Mesothelial cell of epicardium (in vitro differentiated cells): ENCODE data around the gene PDS5A. TPM values are rescaled to one million over a fixed set of nuclear protein-coding genes. Genes with fewer than 3 reads are reported as not detected.
"Not testable (repeated sequence)": the region's sequence is repeated elsewhere in the genome, so short reads cannot be mapped to it uniquely, and the experiment has no call there.

Experiments used
- DNase-seq, 2 experiments: peaks; one replicate each; pipeline ENCODE4 v3.0.0; 2021; ENCODE audit warnings: low spot score in 2 of 2; ENCODE audit not compliant: unreplicated experiment in 2 of 2
- H3K27ac Mint-ChIP-seq: 2 replicates; pipeline ENCODE4 v1.8.0; 2021; ENCODE audit warnings: mixed read lengths
- H3K27me3 Mint-ChIP-seq: 2 replicates; pipeline ENCODE4 v1.8.0; 2021; ENCODE audit warnings: low read depth, mixed read lengths
- H3K36me3 Mint-ChIP-seq: 2 replicates; pipeline ENCODE4 v1.8.0; 2021; ENCODE audit warnings: mixed read lengths
- H3K4me1 Mint-ChIP-seq: 2 replicates; pipeline ENCODE4 v1.8.0; 2021; ENCODE audit warnings: mixed read lengths
- H3K4me3 Mint-ChIP-seq: 2 replicates; pipeline ENCODE4 v1.8.0; 2021; ENCODE audit warnings: mild to moderate bottlenecking, moderate library complexity, mixed read lengths
- H3K9me3 Mint-ChIP-seq: 2 replicates; pipeline ENCODE4 v1.8.0; 2021; ENCODE audit warnings: mixed read lengths
- total RNA-seq: library from RNA; stranded (reverse); gene quantifications from 3 replicates; pipeline ENCODE4 v1.2.1, GENCODE V29; 2021
- TF ChIP-seq, protein P1 (sequence below): fragments of 200-600 bp; sonication (generic); IDR thresholded peaks from one replicate; pipeline ENCODE4 v1.5.0; 2021; ENCODE audit warnings: antibody characterized with exemption; ENCODE audit not compliant: unreplicated experiment

The PDS5A gene
- total RNA-seq, 1 donor from 2014 or later: 86.6 TPM

GRCh38 chr4:39947417-39947816 lies 30.3 kb downstream of the PDS5A start:
- peaks cover 5% of the 10 kb centered on the region for H3K4me1 Mint-ChIP-seq
- TF ChIP-seq, protein P1, sequence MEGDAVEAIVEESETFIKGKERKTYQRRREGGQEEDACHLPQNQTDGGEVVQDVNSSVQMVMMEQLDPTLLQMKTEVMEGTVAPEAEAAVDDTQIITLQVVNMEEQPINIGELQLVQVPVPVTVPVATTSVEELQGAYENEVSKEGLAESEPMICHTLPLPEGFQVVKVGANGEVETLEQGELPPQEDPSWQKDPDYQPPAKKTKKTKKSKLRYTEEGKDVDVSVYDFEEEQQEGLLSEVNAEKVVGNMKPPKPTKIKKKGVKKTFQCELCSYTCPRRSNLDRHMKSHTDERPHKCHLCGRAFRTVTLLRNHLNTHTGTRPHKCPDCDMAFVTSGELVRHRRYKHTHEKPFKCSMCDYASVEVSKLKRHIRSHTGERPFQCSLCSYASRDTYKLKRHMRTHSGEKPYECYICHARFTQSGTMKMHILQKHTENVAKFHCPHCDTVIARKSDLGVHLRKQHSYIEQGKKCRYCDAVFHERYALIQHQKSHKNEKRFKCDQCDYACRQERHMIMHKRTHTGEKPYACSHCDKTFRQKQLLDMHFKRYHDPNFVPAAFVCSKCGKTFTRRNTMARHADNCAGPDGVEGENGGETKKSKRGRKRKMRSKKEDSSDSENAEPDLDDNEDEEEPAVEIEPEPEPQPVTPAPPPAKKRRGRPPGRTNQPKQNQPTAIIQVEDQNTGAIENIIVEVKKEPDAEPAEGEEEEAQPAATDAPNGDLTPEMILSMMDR: no peak
- no peaks in the 10 kb centered on the region for H3K9me3 Mint-ChIP-seq
- peak overlapping the region; percentile 14 for H3K27ac Mint-ChIP-seq
- peaks cover 3% of the 10 kb centered on the region for H3K36me3 Mint-ChIP-seq
- H3K27me3 Mint-ChIP-seq: no peaks in the 10 kb centered on the region
- no peak for DNase-seq
- no peak overlapping the region for H3K4me3 Mint-ChIP-seq

- not testable (repeated sequence) for H3K27me3 Mint-ChIP-seq, H3K36me3 Mint-ChIP-seq, DNase-seq, H3K4me3 Mint-ChIP-seq, H3K4me1 Mint-ChIP-seq, H3K9me3 Mint-ChIP-seq, H3K27ac Mint-ChIP-seq
Observed at GRCh38 chr4:39944245-39944644, 33.5 kb downstream of the PDS5A start.

- Mint-ChIP-seq H3K36me3 (peaks cover 5% of the 10 kb centered on the region), H3K4me1 (peaks cover 5% of the 10 kb centered on the region), H3K27ac (no peak overlapping the region), H3K4me3 (no peak overlapping the region), H3K27me3 (no peaks in the 10 kb centered on the region), H3K9me3 (no peaks in the 10 kb centered on the region)
- no peak for DNase-seq
- TF ChIP-seq, protein P1: no peak
Observed at GRCh38 chr4:39942507-39942906, 35.2 kb downstream of the PDS5A start.

- no peak for DNase-seq
- peaks cover 7% of the 10 kb centered on the region for H3K36me3 Mint-ChIP-seq
- no peaks in the 10 kb centered on the region for H3K9me3 Mint-ChIP-seq
- no peaks in the 10 kb centered on the region for H3K27me3 Mint-ChIP-seq
- TF ChIP-seq, protein P1: no peak
- no peak overlapping the region for H3K4me3 Mint-ChIP-seq
- H3K4me1 Mint-ChIP-seq: peaks cover 9% of the 10 kb centered on the region
- H3K27ac Mint-ChIP-seq: no peak overlapping the region
Observed at GRCh38 chr4:39941682-39942217, 36.0 kb downstream of the PDS5A start.

GRCh38 chr4:39937683-39938268 lies 39.9 kb downstream of the PDS5A start:
- Mint-ChIP-seq H3K9me3 (no peaks in the 10 kb centered on the region), H3K36me3 (peaks cover 7% of the 10 kb centered on the region), H3K27ac (no peak overlapping the region), H3K4me1 (peaks cover 23% of the 10 kb centered on the region), H3K27me3 (no peaks in the 10 kb centered on the region), H3K4me3 (no peak overlapping the region)
- TF ChIP-seq, protein P1: no peak
- no peak for DNase-seq

- Mint-ChIP-seq H3K9me3 (no peaks in the 10 kb centered on the region), H3K36me3 (peaks cover 10% of the 10 kb centered on the region)
Observed at GRCh38 chr4:39936565-39937418, 40.9 kb downstream of the PDS5A start.

More at GRCh38 chr4:39936565-39937418, 40.9 kb downstream of the PDS5A start:
- TF ChIP-seq, protein P1: no peak
- no peak for DNase-seq
- Mint-ChIP-seq H3K27me3 (no peaks in the 10 kb centered on the region), H3K27ac (peak overlapping the region; percentile 80), H3K4me1 (peaks cover 23% of the 10 kb centered on the region), H3K4me3 (no peak overlapping the region)
